GM21390 (cell line): ENCODE data around the gene LRP5.
"Not testable (repeated sequence)": the region's sequence is repeated elsewhere in the genome, so short reads cannot be mapped to it uniquely, and the experiment has no call there.

Source experiments
- ATAC-seq: cut with Tn5 transposase; IDR thresholded peaks from one replicate; pipeline ENCODE4 v1.9.1; 2021; ENCODE audit not compliant: unreplicated experiment

The LRP5 gene

GRCh38 chr11:68282141-68282860, 30.1 kb upstream of the LRP5 start:
- ATAC-seq, result peak; percentile 51

GRCh38 chr11:68282861-68283230, 29.5 kb upstream of the LRP5 start:
- no peak for ATAC-seq

GRCh38 chr11:68284588-68284987, 27.8 kb upstream of the LRP5 start:
- not testable (repeated sequence) for ATAC-seq

- no peak for ATAC-seq
These were observed 25.0 kb upstream of the LRP5 start for GRCh38 chr11:68287419-68287818.

GRCh38 chr11:68289456-68289855, 22.9 kb upstream of the LRP5 start:
- ATAC-seq, result no peak

GRCh38 chr11:68293708-68294107, 18.7 kb upstream of the LRP5 start:
- ATAC-seq, result no peak

GRCh38 chr11:68295271-68295670, 17.1 kb upstream of the LRP5 start:
- no peak for ATAC-seq

GRCh38 chr11:68295940-68296339, 16.5 kb upstream of the LRP5 start:
- no peak for ATAC-seq

- no peak for ATAC-seq
These were observed 15.9 kb upstream of the LRP5 start for GRCh38 chr11:68296344-68297051.

GRCh38 chr11:68297052-68297378, 15.4 kb upstream of the LRP5 start:
- ATAC-seq, result no peak

- ATAC-seq, result no peak
These were observed 14.9 kb upstream of the LRP5 start for GRCh38 chr11:68297494-68297811.

- ATAC-seq, result no peak
These were observed 14.4 kb upstream of the LRP5 start for GRCh38 chr11:68297812-68298658.

GRCh38 chr11:68298659-68299516, 13.5 kb upstream of the LRP5 start:
- no peak for ATAC-seq

- not testable (repeated sequence) for ATAC-seq
These were observed 12.9 kb upstream of the LRP5 start for GRCh38 chr11:68299517-68299879.

GRCh38 chr11:68300076-68300830, 12.1 kb upstream of the LRP5 start:
- no peak for ATAC-seq

GRCh38 chr11:68302256-68302655, 10.1 kb upstream of the LRP5 start:
- no peak for ATAC-seq

GRCh38 chr11:68302670-68303069, 9.7 kb upstream of the LRP5 start:
- ATAC-seq, result no peak

GRCh38 chr11:68303083-68303482, 9.3 kb upstream of the LRP5 start:
- ATAC-seq, result no peak

- ATAC-seq, result no peak
These were observed 8.2 kb upstream of the LRP5 start for GRCh38 chr11:68303982-68304780.

- ATAC-seq, result no peak
These were observed 5.8 kb upstream of the LRP5 start for GRCh38 chr11:68306636-68307035.
